ENCODE data around the gene DHX36.

GRCh38 chr3:154252759-154253638 lies 71.3 kb downstream of the DHX36 start:
- peak in 1 of 3 donors; percentile 54 for TF ChIP-seq POLR2AphosphoS5 (IDR thresholded peaks at IDR 0.05)
- TF ChIP-seq CTCF (IDR thresholded peaks at IDR 0.05), result peak; percentile 80 to 96 (median 93)

Data from breast epithelium (tissue), 3 donors.